ENCODE data around the gene TMEM167B.
"Not testable (repeated sequence)": the region's sequence is repeated elsewhere in the genome, so short reads cannot be mapped to it uniquely, and the experiment has no call there.

Gene TMEM167B

DNA sequence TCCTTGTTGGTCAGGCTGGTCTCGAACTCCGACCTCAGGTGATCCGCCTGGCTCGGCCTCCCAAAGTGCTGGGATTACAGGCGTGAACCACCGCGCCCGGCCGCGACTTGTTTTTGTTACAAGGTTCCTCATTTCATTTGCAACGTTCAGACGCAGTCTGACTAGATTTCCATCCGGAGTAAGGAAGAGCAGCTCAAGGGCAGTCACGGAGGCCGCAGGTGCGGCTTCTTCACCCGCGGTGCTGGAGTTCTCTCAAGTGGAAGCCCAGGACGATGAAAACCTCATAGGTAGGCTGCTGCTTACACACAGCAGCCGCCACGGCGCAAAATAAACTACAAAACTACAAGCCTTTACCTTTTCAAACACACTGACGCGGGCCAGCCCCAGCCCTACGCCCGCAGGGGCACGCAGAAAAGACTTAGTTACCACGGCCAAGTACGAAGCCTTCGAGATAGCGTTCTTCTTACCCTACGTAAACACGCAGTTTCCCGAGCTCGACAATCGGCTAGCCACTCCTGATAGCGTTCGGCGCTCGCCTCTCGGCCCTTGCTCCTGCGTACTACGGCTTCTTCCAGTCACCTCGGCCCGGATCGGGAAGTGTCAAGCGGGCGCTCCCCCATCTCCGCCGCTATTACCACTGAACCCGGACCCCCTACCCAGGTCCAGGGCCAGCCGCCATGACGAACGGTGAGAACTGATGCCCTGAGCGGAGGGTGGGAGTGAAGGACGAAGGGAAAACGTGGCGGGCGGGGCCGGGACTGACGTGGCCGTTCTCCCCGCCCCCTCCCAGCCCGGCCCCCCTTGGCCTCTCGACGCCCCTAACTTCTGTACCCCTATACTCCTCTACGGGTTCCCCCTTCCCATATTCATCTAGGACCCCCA is at the start of gene TMEM167B:
Gene TMEM167B (plus strand): TSS at position 569 of the 882 bp plus-strand sequence. CDS start 109 bp downstream, at position 678.
- DNase-seq = peak; percentile 79

DNA sequence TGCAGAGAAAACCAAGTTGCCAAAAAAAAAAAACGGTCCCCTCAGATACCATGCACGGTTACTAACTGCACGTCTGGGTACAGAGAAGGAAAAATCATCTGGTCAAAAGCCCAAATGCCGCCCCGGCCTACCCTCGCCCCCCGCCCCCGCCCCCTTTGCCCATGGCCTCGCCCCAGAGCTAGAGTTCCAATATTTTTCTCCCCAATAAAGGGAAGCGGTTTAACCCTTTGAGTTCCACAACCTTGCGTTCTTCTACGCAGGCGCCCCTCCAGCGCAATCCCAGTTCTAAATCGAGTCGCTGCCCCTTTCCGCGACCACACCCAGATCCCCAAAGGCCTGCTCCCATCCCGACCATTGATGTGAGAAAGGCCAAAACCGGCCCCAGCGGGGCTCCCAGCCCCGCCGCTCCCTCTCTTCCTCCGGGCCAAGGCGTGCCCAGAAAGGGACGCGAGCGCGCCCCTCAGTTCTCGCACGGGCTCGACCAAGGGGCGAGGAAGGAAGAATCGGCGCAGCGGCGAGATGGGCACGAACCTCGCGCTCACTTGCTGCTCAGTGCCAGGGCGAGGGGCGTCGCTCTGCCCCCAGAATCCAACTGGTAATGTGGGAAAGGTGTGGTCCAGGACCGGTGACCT is 49.5 kb upstream of the TMEM167B start:
- DNase-seq = no peak

DNA sequence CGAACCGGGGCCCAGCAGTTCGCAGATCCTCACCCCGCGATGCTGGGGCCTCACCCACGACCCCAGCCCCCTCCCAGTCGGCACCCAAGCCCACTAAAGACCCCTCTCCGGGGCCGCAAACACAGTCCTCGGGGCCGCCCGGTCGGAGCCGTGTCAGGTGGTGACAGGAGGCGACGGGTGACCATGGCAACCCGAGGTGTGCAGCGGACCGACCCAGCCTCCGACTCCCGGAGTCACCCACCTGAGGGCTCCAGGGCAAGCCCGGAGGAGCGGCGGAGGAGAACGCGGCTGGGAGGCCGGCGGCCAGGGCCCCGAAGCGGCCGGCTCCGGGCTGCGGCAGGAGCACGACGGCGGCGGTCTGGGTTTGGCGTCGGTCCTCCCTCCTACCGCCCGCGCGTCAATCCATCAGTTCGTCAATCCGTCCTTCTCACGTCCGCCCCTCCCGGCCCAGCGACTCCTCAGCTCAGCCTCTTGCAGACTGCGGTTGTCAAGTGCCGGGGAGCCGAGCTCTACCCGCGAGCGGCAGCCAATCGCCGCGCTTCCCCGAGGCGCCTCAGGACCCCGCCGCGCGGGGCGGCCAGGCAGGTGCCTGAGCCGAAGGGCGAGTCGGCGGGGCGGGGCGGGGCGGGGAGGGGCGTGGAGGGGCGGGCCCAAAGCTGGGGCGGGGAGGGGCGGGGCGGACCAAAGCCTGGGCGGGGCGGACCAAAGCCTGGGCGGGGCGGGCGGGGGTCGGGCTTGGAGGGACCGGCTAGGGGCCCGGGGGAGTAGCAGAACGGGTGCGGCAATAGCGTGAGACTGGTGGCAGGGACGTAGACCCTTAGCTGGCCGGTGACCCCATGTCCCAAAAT is 48.7 kb upstream of the TMEM167B start, which contains the start of gene WDR47:
Gene WDR47 (minus strand): TSS at position 482 of the 848 bp plus-strand sequence. CDS start 18,590 bp downstream, outside the sequence.
- peak; percentile 64 for DNase-seq

DNA sequence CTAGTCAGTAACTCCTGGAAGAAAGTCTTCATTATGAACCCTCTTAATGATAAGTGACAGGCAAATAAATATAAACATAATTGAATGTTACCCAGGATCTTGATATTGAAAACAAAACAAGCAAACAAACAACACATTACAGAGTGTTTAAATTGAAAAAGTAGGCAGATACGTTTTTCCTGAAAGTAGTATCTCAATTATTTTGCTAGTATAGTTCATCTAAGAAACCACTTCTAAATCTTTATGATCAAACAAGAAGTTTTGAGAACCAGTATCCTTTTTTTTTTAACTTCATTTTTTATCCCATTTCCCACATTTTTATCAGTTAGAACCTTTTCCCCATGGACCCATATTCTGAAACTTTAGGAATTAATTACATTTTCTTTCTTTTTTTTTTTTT is 45.0 kb upstream of the TMEM167B start:
- no peak for DNase-seq

DNA sequence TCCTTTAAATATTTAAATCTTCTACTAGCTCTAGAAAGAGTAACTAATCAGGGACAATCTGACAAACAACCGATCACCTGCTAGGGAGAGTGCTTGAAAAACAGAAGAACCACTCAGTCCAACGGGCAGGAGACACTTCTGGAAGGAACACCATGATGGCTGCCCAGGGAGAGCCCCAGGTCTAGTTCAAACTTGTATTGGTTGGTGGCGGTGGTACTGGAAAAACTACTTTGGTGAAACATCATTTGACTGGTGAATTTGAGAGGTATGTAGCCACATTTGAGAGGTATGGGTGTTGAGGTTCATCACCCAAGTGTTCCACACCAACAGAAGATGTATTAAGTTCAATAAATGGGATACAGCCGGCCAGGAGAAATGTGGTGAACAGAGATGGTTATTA is 43.9 kb upstream of the TMEM167B start:
- DNase-seq = no peak

DNA sequence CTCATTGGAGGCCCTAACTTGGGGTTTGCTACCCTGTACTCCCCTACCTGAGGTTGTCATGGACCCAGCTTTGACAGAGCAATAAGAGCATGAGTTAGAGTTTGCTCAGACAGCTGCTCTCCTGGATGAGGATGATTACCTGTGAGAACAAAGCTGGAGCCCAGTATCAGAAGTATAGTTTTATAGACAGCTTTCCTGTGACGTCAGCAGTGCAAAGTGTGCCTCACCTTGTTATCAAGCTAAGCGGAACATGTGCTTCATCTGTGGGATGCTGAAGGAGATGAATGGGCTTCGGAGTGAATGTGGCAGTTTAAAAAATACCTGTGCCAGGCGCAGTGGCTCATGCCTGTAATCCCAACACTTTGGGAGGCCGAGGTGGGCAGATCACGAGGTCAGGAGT is 43.2 kb upstream of the TMEM167B start:
- DNase-seq = no peak

DNA sequence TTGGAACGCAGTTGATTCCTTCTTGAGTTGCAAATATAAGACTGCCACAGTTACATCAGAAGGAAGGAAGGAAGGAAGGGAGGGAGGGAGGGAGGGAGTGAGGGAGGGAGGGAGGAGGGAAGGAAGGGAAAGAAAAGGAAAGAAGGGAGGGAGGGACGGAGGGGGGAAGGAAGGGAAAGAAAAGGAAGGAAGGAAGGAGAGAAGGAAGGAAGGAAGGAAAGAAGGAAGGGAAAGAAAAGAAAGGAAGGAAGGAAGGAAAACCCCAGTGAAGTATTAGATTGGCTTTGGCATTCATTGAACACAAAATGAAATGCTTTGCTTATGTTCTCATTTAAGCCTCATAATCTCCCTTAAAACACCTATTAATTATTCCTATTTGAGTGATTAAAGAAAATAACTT is 42.2 kb upstream of the TMEM167B start:
- DNase-seq = no peak

DNA sequence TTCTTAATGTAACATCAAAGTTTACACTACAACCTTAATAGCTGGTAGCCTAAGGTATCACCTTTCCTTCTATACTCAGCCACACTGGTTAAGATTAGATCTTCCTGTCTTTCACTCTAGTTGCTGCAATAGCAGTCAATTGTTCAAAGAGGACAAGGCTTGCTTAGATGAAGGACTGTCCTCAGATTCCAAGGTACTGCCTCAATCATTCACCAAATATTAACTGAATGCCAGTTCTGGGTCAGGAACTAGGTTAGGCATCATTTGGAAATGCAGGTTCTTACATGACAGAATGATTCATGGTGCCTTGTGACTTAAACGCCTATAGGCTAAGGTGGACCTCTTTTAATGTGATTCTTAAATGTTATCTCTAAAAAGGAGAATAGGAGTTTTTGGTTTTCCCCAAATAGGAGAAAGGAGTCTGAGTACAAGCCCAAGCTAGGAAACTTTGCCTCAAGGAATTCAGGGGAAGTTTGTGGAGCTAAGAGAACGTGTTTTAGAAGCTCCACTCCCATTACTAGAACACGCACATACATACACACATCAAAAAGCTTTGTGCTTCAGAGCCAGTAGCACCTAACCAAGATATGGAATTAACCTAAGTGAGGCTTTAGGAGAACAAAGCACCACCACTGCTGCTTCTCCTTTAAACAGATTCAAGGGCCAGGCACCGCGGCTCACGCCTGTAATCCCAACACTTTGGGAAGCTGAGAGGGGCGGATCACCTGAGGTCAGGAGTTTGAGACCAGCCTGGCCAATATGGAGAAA is 40.2 kb upstream of the TMEM167B start:
- no peak for DNase-seq

DNA sequence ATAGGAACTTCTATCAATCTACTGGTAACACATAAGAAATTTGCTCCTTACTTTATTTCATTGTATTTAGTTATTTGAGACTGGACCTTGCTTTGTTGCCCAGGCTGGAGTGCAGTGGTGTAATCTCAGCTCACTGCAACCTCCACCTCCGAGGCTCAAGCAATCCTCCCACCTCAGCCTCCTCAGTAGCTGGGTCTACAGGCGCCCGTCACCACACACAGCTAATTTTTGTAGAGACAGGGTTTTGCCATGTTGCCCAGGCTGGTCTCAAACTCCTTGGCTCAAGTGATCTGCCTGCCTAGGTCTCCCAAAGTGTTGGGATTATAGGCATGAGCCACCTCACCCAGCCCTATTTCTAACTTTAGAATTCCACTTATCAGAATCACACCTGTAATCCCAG is 38.4 kb upstream of the TMEM167B start:
- not testable (repeated sequence) for DNase-seq

DNA sequence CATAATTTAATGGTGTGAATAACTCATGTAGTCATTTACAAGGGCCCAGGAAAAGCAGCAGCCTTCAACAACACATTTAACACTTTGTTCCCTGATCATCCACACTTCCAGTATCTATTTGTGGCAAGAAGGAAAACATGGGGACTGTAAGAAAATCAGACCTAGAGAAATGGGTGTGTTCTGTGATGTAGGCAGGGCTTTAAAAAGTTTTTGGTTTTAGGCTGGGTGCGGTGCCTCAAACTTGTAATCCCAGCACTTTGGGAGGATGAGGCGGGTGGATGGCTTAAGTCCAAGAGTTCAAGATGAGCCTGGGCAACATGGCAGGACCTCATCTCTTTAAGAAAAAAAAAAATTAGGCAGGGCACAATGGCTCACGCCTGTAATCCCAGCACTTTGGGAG is 34.5 kb upstream of the TMEM167B start:
- DNase-seq = no peak

DNA sequence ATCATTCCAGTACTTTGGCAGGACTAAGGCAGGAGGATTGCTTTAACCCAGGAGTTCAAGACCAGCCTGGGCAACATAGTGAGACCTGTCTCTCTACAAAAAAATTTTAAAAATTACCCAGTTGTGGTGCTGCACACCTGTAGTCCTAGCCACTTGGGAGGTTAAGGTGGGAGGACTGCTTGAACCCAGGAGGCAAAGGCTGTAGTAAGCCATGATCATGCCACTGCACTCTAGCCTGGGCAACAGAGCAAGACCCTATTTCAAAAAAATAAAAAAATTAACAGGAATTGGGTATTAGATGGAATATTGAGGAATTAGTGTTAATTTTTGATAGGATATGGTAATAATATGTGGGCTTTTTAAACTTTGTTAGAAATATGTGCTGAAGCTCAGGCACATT is 31.5 kb upstream of the TMEM167B start:
- no peak for DNase-seq

DNA sequence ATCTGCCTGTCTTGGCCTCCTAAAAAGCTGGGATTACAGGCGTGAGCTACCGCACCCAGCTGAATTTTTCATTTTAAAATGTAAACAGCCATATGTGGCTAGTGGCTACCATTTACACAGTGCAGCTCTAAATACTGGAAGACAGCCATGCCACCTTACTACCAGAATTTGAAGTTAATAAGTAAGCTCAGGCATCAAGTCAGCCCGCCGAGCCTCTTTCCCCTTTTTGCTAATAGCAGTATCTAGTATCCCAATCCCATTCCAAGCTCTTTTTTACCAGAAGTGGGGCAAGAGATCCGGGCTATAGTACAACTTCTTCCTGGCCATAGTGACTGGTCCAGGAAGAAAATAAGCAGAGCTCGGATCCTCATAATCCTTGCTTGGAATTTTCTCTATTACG is 29.9 kb upstream of the TMEM167B start:
- no peak for DNase-seq

DNA sequence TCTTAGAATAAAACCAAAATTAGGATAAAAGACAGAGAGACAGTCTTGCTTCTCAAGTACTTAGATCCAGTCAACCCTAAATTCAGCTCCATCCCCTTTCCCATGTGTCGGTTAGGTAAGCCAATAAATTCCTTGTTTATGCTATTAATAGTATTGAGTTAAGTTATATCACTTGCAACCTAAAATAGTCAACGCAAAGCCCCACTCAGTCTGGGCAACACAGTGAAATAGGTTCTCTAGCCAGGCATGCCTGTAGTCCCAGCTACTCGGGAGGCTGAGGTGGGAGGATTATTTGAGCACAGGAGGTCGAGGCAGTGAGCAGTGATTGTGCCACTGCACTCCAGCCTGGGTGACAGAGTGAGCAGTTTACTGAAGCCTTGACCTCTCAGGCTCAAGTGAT is 29.4 kb upstream of the TMEM167B start:
- DNase-seq = no peak

DNA sequence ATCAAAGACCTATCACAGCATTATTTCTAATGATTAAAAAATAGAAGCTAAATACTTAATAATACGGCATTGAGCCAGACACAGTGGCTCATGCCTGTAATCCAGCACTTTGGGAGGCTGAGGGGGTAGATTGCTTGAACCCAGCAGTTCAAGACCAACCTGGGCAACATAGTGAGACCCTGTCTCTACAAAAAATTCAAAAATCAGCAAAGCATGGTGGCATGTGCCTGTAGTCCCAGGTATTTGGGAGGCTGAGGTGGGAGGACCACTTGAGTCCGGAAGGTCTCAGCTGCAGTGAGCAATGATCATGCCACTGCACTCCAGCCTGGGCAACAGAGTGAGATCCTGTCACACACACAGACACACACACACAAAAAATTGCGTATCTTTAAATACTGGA is 25.4 kb upstream of the TMEM167B start:
- no peak for DNase-seq

DNA sequence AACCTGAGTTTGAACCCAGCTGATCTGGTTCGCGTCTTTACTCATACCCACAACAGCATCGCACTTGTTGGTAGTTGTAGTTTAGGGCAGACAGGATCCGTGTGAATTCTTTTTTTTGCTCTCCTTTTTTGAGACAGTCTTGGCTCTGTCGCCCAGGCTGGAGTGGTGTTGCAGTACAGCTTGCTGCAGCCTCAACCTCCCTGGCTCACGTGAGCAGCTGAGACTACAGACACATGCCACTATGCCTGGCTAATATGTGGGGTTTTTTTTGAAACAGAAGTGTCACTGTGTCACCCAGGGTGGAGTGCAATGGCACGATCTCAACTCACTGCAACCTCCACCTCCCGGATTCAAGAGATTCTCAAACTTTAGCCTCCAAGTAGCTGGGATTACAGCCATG is 22.7 kb upstream of the TMEM167B start:
- DNase-seq = no peak

DNA sequence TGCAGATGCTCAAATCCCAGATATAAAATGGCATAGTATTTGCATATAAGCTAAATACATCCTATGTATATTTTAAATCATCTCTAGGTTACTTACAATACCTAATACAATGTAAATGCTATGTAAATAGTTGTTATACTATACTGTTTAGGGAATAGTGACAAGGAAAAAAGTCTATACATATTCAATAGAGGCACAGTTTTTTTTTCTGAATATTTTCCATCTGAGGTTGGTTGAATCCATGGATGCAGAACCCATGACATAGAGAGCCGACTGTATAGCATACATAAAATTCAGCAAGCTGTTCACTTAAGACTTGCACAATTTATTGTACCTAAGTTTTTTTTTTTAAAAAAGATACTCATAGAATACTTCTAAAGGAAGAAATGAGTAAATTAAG is 21.3 kb upstream of the TMEM167B start:
- no peak for DNase-seq

DNA sequence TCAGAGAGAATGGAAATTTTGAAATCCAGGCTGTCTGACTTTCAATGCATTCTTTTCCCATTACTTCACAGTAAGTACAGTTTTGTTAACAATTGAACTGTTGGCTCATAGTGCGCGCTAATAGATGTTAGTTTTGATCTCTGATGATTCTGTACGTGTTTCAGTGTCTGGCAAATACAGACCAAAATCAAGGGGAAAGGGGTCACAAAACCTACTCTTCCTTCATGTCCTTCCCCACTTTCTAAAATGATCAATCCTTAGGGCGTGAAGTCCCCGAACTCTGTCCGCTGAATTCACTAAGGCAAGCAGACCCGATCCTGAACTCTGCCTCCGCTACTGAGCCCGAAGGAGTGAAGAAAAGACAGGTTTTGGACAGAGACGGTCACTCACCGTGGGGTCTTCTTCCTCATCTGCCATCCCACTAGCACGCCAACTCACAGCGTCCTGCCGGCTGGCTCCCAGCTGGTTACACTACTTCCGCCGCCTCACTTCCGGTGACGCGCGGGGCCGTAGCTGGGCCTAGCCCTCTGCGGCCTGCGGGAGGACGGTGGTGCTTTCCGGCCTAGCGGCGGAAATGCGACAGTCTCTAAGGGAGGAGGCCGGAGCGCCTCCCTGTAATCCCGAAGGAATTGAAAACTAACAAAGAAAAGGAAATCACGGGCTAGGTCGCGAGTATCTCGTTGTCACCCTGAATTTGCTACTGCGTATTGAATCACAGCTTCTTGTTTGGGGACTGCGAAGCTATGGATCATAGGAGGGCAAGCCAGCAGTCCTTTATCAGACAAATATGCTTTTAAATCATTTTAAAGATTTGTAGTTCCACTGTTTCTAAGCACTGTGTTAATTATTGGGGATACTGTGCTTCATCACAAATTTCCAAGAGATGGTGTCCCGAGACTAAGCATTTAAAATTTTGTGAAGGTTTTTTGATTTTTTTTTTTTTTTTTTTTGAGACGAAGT is 14.8 kb upstream of the TMEM167B start, which contains the start of gene TAF13:
Gene TAF13 (minus strand): TSS at position 473 of the 960 bp plus-strand sequence. CDS start 56 bp downstream, at position 417.
- DNase-seq = peak; percentile 85

DNA sequence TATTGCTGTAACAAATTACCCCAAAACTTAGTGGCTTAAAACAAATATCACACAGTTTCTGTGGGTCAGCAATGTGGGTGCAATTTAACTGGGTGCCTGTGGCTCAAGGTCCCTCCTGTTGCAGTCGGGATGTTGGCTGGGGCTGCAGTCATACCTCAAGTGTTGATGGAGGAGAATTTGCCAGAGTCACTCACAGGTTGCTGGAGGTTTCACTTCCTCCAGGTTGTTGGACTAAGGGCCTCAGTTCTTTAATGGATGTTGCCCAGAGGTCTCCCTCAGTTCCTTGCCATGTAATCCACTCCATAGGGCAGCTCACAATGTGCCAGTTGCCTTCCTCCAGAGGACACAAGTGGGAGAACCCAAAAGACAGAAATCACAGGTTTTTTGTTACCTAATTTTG is 12.2 kb upstream of the TMEM167B start:
- DNase-seq = no peak

DNA sequence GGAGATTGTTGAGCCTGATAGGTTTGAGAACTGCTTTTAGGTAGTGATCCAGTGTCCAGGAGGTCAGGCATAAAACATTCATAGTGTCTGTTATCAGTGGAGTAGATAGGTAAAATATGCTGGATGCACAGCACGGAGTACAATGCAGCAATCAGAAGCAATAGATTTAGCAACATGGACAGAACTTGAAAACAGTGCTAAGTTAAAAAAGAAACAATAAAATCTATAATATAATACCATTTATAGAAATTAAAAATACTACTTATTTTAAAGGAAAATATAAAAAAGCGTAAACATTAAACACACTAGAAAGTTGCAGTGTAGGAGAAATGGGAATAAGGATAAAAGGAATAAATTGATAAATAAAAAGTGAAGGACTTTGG is 11.3 kb upstream of the TMEM167B start:
- no peak for DNase-seq

DNA sequence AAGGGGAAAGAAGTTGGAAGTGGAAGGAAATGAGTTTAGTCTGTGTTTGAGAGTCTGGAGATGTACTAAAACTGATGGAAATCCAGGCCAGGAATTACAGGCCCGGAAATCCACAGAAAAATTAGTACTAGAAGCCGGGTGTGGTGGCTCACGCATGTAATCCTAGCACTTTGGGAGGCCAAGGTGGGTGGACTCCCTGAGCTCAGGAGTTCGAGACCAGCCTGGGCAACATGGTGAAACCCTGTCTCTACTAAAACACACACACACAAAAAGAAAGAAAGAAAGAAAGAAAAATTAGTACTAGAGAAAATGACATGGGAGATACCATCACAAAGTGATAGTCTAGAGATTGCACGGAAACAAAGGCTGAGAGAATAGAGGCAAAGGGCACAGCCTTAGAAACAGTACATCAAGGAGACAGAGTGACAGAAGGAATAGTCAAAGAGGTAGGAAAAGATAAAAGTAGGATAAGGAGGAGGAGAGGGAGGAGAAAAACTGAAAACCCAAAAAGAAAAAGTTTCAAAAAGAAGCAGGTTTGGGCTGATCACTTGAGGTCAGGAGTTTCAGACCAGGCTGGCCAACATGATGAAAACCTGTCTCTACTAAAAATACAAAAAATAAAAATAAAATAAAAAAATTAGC is 10.0 kb upstream of the TMEM167B start:
- DNase-seq = no peak

DNA sequence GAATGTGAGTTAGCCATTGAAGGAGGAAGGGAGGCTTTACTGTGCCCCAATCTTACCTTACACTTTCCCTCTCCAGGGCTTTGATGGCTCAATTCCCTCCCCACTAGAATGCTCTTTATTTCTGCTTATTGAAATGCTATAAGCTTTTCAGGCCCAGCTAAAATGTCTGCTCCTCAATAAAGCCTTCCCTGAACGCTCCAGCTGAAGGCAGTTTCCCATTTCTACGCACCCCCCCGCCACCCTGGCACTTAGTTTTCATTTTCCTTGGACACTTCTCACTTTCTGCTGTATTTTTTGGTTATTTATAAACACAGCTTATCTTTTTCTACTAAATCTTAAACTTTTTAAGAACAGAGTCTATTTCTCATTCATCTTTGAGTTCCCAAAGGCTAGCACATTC is 7.1 kb upstream of the TMEM167B start:
- DNase-seq = no peak

Measured in NCI-H2029 treated with DMSO at 0.1 percent for 48 hours (cell line).